NCI-H1436 treated with DMSO at 0.1 percent for 48 hours (cell line): ENCODE measurements around the gene AGT.
"Not testable (repeated sequence)": the region's sequence is repeated elsewhere in the genome, so short reads cannot be mapped to it uniquely, and the experiment has no call there.

ENCODE experiments used
- DNase-seq: peaks from one replicate; lab custom pipeline; 2025; lab: John Stamatoyannopoulos, UW

AGT gene

DNA sequence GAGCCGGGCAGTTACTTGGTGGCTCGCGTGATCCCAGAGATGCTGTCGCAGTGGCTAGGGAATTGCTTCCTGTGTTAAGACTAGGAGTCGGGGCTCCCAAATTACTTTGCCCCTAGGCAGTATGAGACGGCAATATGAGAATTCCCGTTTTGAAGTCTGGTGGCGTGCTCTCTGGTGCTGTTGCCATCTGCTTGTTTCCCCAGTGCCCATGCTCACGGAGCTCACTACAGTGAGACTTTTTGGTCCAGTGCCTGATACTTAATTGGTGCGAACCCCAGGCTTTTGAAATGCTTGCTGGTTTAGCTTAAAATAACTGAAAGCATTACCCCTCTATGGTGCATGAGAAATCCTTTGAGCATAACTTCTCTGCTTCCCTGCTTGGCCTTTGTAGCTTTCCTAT lies 22.3 kb downstream of the AGT start:
- DNase-seq = no peak

DNA sequence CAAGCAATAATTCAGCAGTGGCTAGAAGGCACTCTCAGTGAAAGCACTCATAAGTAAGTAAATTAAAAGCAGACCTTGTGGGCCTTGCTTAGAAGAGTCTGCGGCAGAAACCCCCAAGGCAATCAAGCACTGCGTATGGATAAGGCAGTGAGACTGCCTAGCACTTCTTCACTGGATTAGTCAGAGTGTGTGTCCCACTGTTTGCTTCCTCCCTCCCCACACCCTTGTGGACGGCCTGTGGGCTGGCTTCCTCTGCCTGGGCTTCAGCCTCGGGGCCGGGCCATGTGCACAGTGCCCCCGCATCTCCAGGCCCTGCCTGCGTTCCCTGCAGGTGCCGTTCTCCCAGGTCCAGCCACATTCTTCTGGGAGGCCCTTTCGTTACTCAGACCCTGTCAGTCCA lies 23.8 kb downstream of the AGT start:
- DNase-seq = no peak

DNA sequence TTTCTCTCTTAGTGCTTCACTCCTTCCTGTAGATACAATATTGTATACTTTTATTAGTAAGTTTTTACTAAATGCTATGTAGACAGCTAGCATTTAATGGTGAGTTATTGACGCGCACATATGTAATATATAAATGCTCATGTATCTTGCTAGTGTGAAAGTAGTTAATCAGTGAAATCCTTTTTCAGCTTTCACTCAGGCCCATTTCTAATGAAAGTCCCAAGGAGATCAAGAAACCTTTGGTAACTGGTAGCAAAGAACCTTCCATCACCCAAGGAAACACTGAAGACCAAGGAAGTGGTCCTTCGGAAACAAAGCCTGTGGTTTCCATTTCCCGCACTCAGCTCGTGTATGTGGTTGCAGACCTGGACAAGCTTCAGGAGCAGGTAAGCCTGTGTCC lies 27.2 kb downstream of the AGT start:
- no peak for DNase-seq

DNA sequence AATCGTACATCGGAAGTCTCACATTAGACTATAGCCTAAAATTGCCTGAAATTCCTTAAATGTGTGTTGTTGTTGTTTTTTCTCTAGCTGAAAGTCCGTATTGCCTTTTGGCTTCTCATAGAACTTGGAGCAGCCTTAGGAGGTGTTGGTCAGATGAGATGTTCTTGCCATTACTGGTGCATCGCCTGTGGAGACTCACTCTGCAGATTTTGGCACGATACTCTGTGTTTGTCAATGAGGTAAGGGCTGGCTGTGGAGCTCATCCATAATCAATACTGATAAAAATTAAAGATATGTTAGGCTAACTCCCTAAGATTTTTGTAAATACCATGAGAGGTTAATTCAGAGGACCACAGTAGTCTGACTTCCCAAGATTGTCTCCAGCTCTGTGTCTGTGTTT lies 28.9 kb downstream of the AGT start:
- DNase-seq = no peak

DNA sequence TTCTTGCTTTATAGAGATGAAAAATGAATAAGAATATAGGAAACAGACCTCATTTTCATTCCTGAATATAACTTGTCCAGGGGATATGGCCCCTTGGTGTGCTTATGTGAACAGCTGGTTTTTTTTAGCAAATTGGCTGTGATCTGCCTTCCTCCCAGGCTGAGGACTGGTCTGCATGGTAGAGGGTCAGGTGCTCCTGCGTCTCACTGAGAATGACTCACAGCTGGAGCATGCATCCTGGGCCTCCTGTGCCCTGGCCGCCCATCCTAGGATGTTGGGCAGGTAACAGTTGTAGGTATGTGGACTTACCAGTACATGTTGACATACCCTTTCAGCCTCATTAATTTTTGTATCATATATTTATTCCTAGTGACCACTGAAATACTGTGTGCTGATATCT lies 29.8 kb downstream of the AGT start:
- DNase-seq = no peak

DNA sequence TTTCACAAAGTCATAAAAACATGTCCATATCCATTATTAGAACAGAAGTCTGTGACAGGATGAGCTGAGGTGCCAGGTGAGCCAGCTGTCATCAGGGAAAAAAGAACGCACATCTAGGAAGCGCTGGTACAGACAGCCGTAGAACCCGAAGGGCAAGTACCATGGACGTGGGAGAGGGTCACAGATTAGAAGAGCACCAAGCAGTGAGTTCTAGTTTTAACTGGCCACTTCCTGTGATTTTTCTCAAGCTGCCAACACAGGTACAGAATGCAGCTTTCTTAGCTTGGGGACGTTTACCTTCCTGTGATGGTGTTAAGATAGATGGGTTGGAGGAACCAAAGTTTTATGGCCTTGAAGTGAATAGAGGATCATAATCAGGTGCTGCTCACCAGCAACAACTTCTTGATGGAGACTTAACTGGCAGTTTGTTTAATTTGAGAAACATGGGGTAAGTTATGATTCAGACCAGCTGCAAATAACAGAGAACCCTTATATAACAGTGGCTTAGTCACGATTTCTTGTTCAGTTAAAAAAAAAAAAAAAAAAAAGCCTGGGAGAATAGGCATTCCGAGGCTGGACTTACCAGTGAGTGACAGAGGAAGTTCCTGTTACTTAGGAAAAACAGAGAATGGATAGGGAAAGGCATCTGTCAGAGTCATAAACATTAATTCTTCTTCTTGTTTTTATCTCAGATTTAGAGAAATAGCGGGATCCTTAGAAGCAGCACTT lies 30.9 kb downstream of the AGT start:
- no peak for DNase-seq

DNA sequence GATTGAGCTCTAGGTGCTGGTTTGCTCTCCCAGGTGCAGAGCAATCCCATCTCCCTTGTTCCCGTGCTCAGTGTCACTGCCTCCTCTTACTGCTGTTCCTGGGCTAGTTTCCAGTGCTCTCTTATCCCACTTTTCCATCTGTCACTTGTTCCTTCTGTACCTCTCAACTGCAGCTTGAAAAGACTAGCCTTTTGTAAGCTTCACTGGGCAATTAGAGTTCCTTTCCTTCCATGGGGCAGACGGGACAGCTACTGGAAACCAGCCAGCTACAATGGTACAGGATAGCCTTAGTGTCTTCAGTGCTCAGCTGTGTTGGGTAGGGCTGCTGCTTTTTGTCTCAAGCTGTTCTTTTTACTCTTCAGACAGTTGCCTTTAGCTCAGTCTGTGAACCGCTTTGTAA lies 31.6 kb downstream of the AGT start:
- DNase-seq = no peak

DNA sequence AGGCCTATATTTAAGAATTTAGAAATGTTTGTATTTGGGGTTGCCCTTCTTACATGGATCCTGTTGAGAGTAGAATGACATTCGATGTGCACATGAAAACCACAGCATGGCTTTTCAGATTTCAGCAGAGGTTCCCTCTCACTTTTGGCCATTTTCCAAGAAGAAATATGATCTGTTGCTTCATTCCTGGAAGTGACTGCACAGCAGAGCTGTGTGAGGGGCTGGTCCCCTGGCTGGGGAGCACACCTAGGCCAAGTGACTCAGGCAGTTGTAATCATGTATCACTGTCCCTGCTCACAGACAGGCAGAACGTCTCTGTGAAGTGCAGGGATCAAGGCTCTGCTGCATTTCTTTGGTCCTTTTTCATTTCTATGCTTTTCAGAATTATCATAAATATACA lies 32.3 kb downstream of the AGT start:
- DNase-seq = peak; percentile 32

DNA sequence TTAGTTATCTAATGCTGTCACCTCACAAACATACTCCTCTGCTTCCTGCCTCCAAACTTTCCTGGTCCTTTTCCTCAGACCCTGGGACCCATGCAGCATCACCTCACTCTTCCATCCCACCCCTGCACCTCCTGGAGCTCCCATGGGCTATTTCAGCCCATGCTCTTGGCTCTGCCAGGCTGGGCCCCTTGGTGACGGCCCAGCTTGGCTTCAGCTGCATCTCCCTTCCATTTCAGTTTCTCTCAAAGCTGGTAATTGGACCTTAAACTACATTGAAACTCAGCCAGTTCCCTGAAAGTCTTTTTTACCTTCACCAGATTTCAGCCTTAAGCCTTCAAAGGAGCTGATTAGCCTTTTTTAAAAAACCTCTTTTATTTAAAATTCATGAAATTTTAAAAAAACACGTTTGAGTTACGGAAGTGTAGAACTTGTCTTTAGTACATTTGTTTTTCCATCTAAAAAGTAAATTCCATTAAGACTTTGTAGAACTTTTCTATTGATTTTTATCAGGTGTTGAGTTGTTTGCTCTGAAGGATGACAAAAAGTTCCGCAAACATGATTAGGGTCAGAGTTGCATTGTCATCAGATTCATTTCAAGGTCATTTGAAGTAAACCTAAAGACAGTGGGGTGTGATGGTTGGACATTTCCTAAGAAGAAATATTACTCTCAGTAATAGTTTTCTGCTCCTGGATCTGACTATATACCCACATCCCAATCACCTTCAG lies 33.5 kb downstream of the AGT start:
- DNase-seq = no peak

DNA sequence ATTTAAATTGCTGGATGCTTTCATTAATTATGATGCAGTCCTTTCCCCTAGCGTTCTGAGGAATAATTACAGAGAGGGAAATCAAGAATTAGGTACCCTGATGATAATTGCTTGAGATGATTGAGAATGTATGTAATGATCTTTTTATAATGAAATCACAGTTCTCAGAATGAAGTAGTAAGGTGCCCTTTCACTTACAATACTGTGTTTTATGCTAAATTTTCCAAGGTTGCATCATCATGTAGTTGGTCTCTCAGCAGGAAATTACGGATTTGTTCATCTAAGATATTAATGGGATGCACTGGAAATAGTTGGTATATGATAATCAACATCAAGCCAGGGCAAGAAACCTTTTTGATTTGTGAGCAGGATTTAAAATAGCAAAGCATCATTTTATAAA lies 34.1 kb downstream of the AGT start:
- DNase-seq = no peak

DNA sequence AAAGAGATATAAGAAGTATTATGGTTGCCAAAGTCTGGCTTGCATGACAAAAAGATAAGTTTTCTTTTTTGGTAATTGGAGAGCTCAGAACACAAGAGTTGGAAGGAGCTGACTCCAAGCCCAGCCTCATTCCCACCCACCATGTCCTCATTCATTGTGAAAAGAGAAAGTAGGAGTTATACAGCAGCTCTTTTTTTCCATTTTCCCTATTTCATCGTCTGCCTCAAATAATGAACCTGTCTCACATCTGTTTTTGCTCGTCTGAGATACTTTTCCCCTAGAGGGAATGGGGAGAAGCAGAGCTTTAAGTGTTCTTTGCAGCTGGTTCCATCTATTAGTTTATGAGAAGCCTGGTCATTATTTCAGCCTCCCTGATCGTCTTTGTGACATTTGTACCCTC lies 34.7 kb downstream of the AGT start:
- DNase-seq = no peak

DNA sequence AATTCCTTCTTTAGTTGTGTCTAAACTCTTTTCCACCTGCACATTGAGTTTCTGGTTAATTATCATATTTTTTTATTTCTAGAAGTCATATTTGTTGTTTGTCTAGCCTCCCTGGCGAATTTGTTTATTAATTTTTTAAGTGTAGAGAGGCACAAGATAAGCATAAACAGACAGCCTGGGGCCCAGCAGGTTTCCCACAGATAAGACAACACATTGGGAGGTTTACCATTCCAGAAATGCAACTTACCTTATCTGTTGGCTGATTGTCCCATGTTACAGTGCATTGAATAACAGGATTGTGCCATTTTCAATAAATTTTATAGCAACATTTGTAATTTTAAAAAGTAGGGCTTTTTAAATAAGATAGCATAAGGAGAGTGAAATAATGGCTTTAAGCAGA lies 36.7 kb downstream of the AGT start:
- DNase-seq = no peak

DNA sequence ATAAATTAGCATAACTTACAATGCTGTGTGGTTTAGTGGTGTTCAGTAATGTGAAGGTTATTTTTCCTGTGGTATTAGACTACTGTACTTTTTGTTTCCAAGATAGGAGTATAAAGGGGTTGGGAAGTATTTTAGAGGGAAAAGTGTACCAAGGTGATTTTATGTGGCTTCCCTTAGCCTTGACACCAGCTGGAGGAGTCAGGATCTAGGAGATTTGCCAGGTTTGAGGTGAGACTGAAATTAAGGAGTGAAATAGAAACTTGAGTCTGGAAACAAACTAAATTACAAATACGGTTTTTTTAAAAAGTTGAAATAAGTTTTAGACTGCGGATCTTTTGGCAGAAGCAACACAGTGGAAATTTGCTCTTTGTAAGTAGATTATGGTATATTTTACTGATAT lies 39.3 kb downstream of the AGT start:
- DNase-seq = no peak

DNA sequence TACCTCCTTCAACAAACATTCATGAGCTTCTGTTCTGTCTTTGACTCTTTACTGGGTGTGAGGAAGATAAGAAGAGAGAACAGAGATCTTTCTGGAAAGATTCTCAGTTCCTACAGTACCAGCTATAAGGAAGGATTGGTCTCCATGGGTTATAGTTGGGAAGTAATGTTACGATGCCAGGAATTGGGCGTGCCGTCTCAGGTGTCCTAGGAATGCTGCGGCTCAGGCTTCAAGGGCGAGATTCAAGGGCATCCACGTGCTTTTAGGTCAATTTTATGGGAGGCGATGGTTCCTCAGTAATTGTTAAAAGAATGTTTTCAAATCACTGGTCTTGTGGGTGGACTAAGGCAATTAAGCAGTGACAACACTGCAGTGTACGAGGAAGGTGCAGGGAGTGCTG lies 44.4 kb downstream of the AGT start:
- DNase-seq = no peak

DNA sequence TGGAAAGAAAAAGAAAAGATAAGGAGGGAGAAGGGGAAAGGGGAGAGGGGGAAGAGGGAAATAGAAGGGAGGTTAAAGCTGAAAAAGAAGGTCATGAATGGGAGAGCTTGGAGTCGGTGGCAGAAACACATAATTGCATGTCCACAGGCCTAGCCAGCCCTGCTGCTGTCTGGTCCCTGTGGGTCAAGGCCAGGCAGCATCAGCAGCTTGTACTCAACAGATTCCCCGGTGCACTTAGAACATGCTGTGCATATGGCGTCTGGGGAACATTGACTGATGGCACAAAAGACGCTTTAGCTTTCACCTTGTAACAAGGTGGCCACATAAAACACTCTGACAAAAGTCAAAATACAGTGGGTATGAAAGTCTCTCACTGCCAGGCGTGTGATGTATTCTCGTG lies 45.7 kb downstream of the AGT start:
- DNase-seq = no peak

DNA sequence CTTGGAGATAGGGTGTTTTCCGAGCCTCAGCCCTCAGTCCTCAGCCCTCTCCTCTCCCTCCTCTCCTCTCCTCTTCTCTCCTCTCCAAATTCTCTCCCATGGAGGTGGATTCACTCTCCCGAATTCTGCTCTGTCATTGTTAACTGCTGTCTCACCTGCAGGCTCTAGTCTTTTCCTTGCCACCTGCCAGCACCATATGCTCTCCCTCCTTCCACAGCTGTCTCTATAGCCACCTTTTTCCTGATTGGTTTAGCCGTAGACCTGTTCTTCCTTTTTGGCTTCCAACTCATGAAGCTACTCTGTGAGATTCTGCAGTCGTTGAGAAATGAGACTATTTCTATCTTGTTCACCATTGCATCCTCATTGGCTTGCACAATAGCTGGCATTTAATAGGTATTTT lies 51.9 kb downstream of the AGT start:
- no peak for DNase-seq

DNA sequence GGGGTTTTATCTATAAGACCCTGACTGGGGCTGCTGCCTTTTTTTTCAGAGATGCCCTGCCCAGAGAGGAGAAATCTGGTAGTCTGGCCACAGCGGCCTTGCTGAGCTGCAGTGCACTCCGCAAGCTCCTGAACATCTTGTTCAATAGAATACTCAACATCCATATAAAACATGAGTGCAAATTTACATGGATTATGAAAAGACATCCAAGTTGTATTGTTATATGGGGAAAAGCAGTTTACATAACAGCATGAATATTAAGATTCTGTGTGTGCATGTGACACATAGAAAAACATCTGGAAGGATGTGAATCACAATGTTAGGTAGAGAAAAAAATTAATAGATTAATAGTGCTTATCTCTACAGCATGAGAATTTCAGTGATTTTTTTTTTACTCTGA lies 55.2 kb downstream of the AGT start:
- DNase-seq = no peak

DNA sequence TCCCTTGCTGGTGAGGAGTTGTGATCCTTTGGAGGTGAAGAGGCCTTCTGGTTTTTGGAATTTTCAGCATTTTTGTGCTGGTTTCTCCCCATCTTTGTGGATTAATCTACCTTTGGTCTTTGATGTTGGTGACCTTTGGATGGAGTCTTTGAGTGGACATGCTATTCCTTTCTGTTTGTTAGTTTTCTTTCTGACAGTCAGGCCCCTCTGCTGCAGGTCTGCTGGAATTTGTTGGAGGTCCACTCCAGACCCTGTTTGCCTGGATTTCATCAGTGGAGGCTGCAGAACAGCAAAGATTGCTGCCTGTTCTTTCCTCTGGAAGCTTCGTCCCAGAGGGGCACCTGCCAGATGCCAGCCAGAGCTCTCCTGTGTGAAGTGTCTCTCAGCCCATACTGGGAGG lies 55.8 kb downstream of the AGT start:
- DNase-seq = not testable (repeated sequence)

DNA sequence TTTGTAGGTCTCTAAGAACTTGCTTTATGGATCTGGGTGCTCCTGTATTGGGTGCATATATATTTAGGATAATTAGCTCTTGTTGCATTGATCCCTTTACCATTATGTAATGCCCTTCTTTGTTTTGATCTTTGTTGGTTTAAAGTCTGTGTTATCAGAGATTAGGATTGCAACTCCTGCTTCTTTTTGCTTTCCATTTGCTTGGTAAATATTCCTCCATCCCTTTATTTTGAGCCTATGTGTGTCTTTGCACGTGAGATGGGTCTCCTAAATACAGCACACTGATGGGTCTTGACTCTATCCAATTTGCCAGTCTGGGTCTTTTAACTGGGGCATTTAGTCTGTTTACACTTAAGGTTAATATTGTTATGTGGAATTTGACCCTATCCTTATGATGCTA lies 57.2 kb downstream of the AGT start:
- not testable (repeated sequence) for DNase-seq
